LNCaP clone FGC (cell line): ENCODE results near the gene CYTH4.

Experiments
- DNase-seq: peaks from one replicate; pipeline ENCODE4 v3.0.0-alpha.2; 2011; ENCODE audit warnings: low read depth
- H3K4me3 ChIP-seq: 2 replicates; pipeline ENCODE4 v1.5.1; 2011; ENCODE audit warnings: mild to moderate bottlenecking, low read depth, low read length, control low read depth
- TF ChIP-seq, protein P1 (sequence below): IDR thresholded peaks from 2 replicates; pipeline ENCODE4 v1.5.1; 2012; ENCODE audit warnings: mild to moderate bottlenecking; ENCODE audit not compliant: control insufficient read depth, insufficient read depth; ENCODE audit errors: extremely low read depth

CYTH4 gene

DNA sequence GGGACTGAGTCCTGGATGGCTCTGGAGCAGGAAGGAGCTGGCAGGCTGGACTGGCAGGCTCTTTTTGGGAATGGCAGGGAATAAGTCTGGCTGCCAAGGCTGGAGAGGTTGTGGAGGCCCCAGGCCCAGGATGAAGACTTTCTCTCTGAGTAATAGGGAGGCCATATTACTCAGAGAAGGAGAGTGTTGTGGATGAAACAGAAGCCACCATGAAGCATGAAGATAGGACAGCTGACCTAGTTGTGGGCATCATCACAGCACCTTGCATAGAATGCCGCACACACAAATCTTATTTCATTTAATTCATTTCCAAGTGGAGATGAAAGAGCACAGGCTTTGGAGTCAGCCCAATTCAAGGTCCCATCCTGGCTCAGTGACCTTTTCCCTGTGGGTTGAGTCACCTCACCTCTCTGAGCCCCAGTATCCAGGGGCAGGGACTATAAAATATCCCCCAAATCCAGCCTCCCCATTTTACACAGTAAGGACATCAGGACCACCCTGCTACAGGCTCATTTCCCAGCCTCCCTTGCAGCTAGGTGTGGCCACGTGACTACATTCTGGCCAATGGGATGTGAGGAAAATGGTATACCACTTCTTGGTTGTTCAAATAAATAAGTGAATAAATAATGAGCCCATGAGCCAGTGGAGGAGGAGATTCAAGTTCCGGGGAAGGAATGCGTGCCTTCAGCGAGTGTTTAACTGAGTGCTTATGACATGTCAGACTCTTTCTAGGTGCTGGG lies 9.4 kb downstream of the CYTH4 start:
- H3K4me3 ChIP-seq = no peak overlapping the region
- no peak for DNase-seq
- TF ChIP-seq, protein P1, sequence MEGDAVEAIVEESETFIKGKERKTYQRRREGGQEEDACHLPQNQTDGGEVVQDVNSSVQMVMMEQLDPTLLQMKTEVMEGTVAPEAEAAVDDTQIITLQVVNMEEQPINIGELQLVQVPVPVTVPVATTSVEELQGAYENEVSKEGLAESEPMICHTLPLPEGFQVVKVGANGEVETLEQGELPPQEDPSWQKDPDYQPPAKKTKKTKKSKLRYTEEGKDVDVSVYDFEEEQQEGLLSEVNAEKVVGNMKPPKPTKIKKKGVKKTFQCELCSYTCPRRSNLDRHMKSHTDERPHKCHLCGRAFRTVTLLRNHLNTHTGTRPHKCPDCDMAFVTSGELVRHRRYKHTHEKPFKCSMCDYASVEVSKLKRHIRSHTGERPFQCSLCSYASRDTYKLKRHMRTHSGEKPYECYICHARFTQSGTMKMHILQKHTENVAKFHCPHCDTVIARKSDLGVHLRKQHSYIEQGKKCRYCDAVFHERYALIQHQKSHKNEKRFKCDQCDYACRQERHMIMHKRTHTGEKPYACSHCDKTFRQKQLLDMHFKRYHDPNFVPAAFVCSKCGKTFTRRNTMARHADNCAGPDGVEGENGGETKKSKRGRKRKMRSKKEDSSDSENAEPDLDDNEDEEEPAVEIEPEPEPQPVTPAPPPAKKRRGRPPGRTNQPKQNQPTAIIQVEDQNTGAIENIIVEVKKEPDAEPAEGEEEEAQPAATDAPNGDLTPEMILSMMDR = no peak

DNA sequence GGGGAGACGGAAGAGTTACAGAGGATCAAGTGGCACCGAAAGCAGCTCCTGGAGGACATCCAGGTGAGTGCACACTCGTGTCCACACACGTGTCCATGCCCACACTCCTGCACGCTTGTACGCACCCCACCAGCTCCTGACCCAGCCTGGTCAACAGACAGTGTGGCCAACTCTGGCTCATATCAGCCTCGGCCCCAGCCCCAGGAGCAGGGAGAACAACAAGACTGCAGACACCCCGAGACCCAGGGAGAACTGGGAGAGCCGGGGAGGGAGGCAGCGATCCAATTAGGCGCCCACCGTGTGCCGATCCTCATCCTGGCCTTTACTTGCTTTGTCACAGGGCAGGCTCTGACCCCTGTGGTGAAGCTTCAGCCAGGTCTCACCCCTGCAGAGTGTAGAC lies 10.3 kb downstream of the CYTH4 start:
- TF ChIP-seq, protein P1 = no peak
- DNase-seq = no peak

DNA sequence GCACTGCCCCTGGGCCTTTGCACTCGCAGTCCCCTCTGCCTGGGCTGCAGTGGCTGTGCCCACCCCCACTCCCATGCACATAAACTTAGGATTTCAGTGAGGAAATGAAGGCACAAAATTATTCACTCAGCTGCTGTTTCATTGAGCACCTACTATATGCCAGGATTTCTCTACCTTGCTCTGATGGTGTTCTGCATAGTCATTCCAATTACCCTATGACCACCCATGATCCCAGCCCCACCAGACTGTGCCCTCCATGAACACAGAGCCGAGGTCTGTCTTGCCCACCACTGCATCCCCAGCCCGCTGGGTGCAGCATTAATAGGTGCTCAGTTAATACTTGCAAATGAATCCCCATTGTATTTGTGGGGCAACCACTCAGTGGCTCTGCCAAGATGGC lies 10.9 kb downstream of the CYTH4 start:
- TF ChIP-seq, protein P1 = no peak

More for the DNA sequence above, 10.3 kb downstream of the CYTH4 start:
- no peak overlapping the region for H3K4me3 ChIP-seq

DNA sequence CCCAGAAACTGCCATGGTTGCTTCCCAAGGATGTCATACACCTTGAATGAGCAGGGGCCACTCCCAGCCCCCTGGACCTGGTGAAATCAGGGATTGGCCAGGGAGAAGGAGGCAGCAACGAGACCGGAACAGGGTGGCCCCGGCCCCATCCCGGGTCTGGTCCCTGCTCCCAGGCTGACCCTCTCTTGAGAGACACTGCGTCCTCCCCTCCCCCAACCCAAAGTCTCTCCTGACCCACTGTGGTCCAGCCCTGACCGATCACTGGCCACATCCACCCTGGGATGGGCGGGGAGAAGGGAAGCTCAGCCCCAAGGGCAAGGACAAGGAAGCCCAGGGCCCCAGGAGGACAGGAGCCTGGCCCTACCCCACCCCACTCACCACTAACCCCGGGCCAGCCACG lies 12.4 kb downstream of the CYTH4 start:
- H3K4me3 ChIP-seq = no peak overlapping the region
- DNase-seq = no peak
- TF ChIP-seq, protein P1 = no peak

More for the DNA sequence above, 10.9 kb downstream of the CYTH4 start:
- no peak for DNase-seq
- no peak overlapping the region for H3K4me3 ChIP-seq

DNA sequence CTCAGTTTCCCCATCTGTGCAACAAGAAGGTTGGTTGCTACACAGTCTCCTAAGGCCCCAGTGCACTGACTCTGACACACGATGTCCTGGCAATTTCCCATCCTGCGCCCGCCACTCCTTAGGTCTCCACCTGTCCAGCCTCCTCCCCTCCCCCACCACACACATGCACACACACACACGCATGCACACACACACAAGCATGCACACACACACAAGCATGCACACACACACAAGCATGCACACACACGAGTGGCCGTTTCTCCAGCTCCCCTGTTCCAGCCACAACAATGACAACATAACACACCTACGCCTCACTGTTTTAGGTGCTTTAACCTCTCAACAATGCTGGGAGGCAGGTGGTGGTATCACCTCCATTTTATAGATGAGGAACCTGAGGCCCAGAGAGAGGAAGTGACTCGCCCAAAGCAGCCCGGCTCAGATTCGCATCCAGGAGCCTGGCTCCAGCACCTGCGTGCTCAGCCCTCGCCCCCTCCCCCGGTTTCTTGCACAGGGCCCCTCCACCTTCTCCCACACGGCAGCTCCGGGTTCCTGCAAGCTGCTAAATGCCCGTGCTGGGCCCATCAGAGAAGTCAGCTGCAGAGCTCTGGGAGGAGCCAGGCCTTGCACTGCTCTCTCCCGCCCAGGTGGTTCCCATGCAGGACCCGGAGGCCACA lies 13.0 kb downstream of the CYTH4 start:
- TF ChIP-seq, protein P1 = no peak
- H3K4me3 ChIP-seq = no peak overlapping the region
- no peak for DNase-seq

DNA sequence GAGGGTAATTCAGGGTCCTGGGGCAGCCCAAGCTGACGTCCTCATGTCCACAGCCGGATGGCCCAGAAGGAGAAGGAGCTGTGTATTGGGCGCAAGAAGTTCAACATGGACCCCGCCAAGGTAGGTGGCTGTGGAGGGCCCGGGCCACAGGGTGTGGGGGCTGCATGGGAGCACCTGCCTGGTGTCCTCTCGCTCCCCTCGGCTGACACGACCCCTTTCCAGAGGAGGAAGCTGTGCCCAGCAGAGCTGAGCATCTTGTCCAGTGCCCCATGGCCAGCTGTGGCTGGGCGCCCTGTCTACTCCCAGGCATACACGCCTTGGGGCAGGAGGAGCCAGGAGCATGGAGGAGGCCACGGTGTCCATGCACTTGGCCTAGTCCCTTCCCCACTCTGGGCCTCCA lies 13.6 kb downstream of the CYTH4 start:
- H3K4me3 ChIP-seq = no peak overlapping the region
- TF ChIP-seq, protein P1 = no peak
- DNase-seq = no peak
